RWPE1 (cell line): ENCODE measurements around the gene PROCR.

Source experiments
- CTCF ChIA-PET: fragments of 350-600 bp; sonication (Branson Sonifier 250); formaldehyde crosslinking; extraction: SDS; loops from one replicate; lab custom pipeline; 2021; lab: Yijun Ruan, JAX
- POLR2A ChIA-PET: fragments of 400-600 bp; formaldehyde crosslinking; extraction: SDS; loops from one replicate; lab custom pipeline; 2020; ENCODE audit warnings: antibody characterized with exemption; ENCODE audit not compliant: low non-redundant PET; lab: Yijun Ruan, JAX
- DNase-seq: peaks from one replicate; pipeline ENCODE4 v3.0.0; 2012; ENCODE audit warnings: low spot score
- H3K27ac ChIP-seq: fragments of 450-650 bp; 2 replicates; pipeline ENCODE4 v1.5.1; 2017
- TF ChIP-seq, protein P1 (sequence below): fragments of 450-650 bp; conservative IDR thresholded peaks from 2 replicates; pipeline ENCODE4 v1.5.1; 2017; ENCODE audit warnings: low read depth, mild to moderate bottlenecking

Gene PROCR

GRCh38 chr20:35171438-35171752, 477 bp upstream of the PROCR start:
- ChIA-PET POLR2A (no interaction called here), CTCF (no interaction called here)
- peak overlapping the region; percentile 84 for H3K27ac ChIP-seq
- TF ChIP-seq, protein P1, sequence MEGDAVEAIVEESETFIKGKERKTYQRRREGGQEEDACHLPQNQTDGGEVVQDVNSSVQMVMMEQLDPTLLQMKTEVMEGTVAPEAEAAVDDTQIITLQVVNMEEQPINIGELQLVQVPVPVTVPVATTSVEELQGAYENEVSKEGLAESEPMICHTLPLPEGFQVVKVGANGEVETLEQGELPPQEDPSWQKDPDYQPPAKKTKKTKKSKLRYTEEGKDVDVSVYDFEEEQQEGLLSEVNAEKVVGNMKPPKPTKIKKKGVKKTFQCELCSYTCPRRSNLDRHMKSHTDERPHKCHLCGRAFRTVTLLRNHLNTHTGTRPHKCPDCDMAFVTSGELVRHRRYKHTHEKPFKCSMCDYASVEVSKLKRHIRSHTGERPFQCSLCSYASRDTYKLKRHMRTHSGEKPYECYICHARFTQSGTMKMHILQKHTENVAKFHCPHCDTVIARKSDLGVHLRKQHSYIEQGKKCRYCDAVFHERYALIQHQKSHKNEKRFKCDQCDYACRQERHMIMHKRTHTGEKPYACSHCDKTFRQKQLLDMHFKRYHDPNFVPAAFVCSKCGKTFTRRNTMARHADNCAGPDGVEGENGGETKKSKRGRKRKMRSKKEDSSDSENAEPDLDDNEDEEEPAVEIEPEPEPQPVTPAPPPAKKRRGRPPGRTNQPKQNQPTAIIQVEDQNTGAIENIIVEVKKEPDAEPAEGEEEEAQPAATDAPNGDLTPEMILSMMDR = no peak
- no peak for DNase-seq

GRCh38 chr20:35172434-35172806, 548 bp downstream of the PROCR start:
- peak overlapping the region; percentile 84 for H3K27ac ChIP-seq
- no peak for DNase-seq
- TF ChIP-seq, protein P1 = no peak
- POLR2A ChIA-PET = no interaction called here
- CTCF ChIA-PET = interaction anchor here (0.5 to 1.0 kb wide), 2 partner anchors 38 to 76 kb away, joined by 3 read pairs; no protein-coding TSS in a partner anchor

DNA sequence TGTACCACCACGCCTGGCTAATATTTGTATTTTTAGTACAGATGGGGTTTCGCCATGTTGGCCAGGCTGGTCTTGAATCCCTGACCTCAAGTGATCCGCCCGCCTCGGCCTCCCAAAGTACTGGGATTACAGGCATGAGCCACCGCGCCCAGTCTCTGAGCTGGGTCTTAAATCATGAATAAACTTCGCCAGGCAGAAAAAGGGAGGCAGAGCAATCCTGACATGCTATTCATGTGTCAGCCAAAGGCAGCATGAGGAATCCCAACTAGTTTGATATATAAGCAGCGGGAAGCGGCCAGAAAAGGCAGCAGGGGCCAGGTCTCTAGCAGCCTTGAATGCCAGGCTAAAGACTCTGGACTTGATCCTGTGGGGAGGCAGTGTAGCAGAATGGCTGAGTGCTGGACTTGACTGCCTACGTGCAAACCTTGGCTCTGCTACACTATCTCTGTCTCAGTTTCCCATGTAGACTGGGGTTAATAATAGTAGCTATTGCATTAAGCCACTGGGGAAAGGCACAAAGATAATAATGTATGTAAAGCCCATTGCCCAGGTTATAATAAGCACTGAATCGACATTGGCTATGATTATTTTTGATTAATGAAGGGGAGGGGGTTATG, 1.8 kb downstream of the PROCR start:
- ChIA-PET POLR2A (no interaction called here), CTCF (interaction anchor here (0.6 to 1.0 kb wide), 3 partner anchors 15 to 97 kb away, joined by 3 to 5 read pairs (median 3); no protein-coding TSS in a partner anchor)
- TF ChIP-seq, protein P1 = no peak
- no peak for DNase-seq
- peak overlapping the region; percentile 60 for H3K27ac ChIP-seq

DNA sequence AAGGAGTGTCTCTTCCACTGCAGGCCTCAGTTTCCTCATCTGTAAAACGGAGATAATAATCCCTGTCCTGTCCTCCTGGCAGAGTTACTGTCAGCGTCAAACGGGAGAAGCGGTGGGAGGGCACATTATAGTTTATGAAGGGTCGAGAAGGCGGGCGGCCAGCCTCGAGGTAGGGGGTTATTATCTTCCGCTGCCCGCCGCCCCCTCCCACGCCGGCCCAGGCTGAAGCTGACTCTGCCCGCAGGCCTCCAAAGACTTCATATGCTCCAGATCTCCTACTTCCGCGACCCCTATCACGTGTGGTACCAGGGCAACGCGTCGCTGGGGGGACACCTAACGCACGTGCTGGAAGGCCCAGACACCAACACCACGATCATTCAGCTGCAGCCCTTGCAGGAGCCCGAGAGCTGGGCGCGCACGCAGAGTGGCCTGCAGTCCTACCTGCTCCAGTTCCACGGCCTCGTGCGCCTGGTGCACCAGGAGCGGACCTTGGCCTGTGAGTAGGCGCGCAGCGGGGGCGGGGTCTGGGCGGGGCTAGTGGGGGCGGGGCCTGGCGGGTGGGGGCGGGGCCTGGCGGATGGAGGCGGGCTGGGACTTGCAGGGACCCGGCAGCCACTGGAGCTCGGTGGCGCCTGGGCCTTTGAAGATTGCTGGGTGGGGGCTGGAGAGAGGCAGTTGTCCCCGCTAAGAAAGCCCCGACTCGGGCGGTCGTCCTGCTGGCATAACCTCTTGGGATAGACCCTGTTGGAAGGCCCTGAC, 2.8 kb downstream of the PROCR start:
- H3K27ac ChIP-seq = no peak overlapping the region
- DNase-seq = peak; percentile 80
- POLR2A ChIA-PET = no interaction called here
- CTCF ChIA-PET = interaction anchor here (0.6 kb wide), 1 partner anchor 378 kb away, joined by 5 read pairs; no protein-coding TSS in a partner anchor
- TF ChIP-seq, protein P1 = no peak

DNA sequence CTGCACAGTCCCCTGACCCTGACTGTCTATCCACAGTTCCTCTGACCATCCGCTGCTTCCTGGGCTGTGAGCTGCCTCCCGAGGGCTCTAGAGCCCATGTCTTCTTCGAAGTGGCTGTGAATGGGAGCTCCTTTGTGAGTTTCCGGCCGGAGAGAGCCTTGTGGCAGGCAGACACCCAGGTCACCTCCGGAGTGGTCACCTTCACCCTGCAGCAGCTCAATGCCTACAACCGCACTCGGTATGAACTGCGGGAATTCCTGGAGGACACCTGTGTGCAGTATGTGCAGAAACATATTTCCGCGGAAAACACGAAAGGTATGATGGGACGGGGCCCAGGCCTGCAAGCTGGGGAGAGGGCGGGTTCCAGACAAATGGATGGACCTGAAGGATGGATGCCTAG, 4.3 kb downstream of the PROCR start:
- POLR2A ChIA-PET = interaction anchor here (1.3 kb wide), 1 partner anchor 29 kb away, joined by 3 read pairs; the partner anchor contains the start of gene EDEM2
- peak overlapping the region; percentile 22 for H3K27ac ChIP-seq
- no peak for DNase-seq
- CTCF ChIA-PET = no interaction called here
- TF ChIP-seq, protein P1 = no peak

- ChIA-PET POLR2A (interaction anchor here (0.7 kb wide), 1 partner anchor 123 kb away, joined by 3 read pairs; no protein-coding TSS in a partner anchor), CTCF (no interaction called here)
- TF ChIP-seq, protein P1 = no peak
- no peak overlapping the region for H3K27ac ChIP-seq
- no peak for DNase-seq
These were observed 7.7 kb downstream of the PROCR start for GRCh38 chr20:35179292-35180212.
